ENCODE data around the gene NAGPA. TPM values are rescaled to one million over a fixed set of nuclear protein-coding genes. Genes with fewer than 3 reads are reported as not detected.

NAGPA gene
- total and polyA plus RNA-seq, 2 experiments from 2014 or later = 6.3 to 20.7 TPM

DNA sequence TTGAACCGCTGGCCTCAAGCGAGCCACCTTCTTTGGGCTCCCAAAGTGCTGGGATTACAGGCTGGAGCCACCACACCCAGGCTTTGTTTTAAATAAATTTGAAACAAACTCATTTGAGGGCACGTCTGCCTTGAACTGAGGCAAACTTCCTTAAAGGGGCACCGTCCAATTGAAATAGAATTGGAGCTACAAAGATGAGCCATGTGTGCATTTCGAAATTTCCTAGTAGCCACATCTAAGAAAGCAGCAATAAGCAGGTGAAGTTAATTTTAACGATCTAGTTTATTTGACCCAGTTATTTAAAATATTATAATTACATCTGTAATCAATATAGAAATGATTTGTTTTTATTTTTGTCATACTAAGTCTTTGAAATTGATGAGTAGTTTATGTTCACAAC is 32.8 kb upstream of the NAGPA start (continued):
- TF ChIP-seq, protein P1, sequence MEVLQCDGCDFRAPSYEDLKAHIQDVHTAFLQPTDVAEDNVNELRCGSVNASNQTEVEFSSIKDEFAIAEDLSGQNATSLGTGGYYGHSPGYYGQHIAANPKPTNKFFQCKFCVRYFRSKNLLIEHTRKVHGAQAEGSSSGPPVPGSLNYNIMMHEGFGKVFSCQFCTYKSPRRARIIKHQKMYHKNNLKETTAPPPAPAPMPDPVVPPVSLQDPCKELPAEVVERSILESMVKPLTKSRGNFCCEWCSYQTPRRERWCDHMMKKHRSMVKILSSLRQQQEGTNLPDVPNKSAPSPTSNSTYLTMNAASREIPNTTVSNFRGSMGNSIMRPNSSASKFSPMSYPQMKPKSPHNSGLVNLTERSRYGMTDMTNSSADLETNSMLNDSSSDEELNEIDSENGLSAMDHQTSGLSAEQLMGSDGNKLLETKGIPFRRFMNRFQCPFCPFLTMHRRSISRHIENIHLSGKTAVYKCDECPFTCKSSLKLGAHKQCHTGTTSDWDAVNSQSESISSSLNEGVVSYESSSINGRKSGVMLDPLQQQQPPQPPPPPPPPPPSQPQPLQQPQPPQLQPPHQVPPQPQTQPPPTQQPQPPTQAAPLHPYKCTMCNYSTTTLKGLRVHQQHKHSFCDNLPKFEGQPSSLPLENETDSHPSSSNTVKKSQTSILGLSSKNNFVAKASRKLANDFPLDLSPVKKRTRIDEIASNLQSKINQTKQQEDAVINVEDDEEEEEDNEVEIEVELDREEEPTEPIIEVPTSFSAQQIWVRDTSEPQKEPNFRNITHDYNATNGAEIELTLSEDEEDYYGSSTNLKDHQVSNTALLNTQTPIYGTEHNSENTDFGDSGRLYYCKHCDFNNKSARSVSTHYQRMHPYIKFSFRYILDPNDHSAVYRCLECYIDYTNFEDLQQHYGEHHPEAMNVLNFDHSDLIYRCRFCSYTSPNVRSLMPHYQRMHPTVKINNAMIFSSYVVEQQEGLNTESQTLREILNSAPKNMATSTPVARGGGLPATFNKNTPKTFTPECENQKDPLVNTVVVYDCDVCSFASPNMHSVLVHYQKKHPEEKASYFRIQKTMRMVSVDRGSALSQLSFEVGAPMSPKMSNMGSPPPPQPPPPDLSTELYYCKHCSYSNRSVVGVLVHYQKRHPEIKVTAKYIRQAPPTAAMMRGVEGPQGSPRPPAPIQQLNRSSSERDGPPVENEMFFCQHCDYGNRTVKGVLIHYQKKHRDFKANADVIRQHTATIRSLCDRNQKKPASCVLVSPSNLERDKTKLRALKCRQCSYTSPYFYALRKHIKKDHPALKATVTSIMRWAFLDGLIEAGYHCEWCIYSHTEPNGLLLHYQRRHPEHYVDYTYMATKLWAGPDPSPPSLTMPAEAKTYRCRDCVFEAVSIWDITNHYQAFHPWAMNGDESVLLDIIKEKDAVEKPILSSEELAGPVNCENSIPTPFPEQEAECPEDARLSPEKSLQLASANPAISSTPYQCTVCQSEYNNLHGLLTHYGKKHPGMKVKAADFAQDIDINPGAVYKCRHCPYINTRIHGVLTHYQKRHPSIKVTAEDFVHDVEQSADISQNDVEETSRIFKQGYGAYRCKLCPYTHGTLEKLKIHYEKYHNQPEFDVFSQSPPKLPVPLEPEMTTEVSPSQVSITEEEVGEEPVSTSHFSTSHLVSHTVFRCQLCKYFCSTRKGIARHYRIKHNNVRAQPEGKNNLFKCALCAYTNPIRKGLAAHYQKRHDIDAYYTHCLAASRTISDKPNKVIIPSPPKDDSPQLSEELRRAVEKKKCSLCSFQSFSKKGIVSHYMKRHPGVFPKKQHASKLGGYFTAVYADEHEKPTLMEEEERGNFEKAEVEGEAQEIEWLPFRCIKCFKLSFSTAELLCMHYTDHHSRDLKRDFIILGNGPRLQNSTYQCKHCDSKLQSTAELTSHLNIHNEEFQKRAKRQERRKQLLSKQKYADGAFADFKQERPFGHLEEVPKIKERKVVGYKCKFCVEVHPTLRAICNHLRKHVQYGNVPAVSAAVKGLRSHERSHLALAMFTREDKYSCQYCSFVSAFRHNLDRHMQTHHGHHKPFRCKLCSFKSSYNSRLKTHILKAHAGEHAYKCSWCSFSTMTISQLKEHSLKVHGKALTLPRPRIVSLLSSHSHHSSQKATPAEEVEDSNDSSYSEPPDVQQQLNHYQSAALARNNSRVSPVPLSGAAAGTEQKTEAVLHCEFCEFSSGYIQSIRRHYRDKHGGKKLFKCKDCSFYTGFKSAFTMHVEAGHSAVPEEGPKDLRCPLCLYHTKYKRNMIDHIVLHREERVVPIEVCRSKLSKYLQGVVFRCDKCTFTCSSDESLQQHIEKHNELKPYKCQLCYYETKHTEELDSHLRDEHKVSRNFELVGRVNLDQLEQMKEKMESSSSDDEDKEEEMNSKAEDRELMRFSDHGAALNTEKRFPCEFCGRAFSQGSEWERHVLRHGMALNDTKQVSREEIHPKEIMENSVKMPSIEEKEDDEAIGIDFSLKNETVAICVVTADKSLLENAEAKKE (CRISPR knock-in tag; IDR thresholded peaks at IDR 0.05) = no peak
- TF ChIP-seq CREB1 (CRISPR knock-in tag; IDR thresholded peaks at IDR 0.05; ENCODE audit: low read depth) (no peak), POLR2AphosphoS5 (IDR thresholded peaks at IDR 0.05; ENCODE audit: low read depth) (no peak), EZH2 (IDR thresholded peaks at IDR 0.05; ENCODE audit: low read depth, unreplicated experiment) (no peak), ETS1 (IDR thresholded peaks at IDR 0.05) (no peak), JUNB (IDR thresholded peaks at IDR 0.05; ENCODE audit: unreplicated experiment) (no peak)
- TF ChIP-seq, protein P2, sequence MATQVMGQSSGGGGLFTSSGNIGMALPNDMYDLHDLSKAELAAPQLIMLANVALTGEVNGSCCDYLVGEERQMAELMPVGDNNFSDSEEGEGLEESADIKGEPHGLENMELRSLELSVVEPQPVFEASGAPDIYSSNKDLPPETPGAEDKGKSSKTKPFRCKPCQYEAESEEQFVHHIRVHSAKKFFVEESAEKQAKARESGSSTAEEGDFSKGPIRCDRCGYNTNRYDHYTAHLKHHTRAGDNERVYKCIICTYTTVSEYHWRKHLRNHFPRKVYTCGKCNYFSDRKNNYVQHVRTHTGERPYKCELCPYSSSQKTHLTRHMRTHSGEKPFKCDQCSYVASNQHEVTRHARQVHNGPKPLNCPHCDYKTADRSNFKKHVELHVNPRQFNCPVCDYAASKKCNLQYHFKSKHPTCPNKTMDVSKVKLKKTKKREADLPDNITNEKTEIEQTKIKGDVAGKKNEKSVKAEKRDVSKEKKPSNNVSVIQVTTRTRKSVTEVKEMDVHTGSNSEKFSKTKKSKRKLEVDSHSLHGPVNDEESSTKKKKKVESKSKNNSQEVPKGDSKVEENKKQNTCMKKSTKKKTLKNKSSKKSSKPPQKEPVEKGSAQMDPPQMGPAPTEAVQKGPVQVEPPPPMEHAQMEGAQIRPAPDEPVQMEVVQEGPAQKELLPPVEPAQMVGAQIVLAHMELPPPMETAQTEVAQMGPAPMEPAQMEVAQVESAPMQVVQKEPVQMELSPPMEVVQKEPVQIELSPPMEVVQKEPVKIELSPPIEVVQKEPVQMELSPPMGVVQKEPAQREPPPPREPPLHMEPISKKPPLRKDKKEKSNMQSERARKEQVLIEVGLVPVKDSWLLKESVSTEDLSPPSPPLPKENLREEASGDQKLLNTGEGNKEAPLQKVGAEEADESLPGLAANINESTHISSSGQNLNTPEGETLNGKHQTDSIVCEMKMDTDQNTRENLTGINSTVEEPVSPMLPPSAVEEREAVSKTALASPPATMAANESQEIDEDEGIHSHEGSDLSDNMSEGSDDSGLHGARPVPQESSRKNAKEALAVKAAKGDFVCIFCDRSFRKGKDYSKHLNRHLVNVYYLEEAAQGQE (IDR thresholded peaks at IDR 0.05; ENCODE audit: unreplicated experiment) = no peak
